Spleen (tissue), 11 donors: ENCODE results near the gene MYO7A. TPM values are rescaled to one million over a fixed set of nuclear protein-coding genes. Genes with fewer than 3 reads are reported as not detected.

ENCODE experiments used
- DNase-seq: peaks from one replicate; pipeline ENCODE4 v3.0.0-alpha.2; 2020
- H3K27ac ChIP-seq, 8 donors: fragments of 200-600 bp; sonication (generic) in 7 of 8; 1 replicate in 4 of 8; 2 replicates in 4 of 8; pipeline versions ENCODE4 v1.5.0 to v1.8.0; 2016 to 2021; ENCODE audit warnings: inconsistent platforms in 4 of 8, mild to moderate bottlenecking in 4 of 8, moderate library complexity in 1 of 8
- H3K27me3 ChIP-seq, 7 donors: fragments of 200-600 bp; sonication (generic) in 6 of 7; replicated peaks in 1 of 7; 1 replicate in 4 of 7; 2 replicates in 3 of 7; pipeline versions ENCODE4 v1.5.0 to v1.8.0; 2016 to 2021; ENCODE audit warnings: inconsistent platforms in 3 of 7, mild to moderate bottlenecking in 1 of 7
- H3K36me3 ChIP-seq, 6 donors: fragments of 200-600 bp; sonication (generic) in 5 of 6; 1 replicate in 4 of 6; 2 replicates in 2 of 6; pipeline versions ENCODE4 v1.5.0 to v1.8.0; 2016 to 2021; ENCODE audit warnings: inconsistent platforms in 2 of 6
- H3K4me1 ChIP-seq, 6 donors: fragments of 200-600 bp; sonication (generic) in 5 of 6; 1 replicate in 3 of 6; 2 replicates in 3 of 6; pipeline versions ENCODE4 v1.5.0 to v1.8.0; 2016 to 2021; ENCODE audit warnings: inconsistent platforms in 3 of 6
- H3K4me3 ChIP-seq, 8 donors: fragments of 200-600 bp; sonication (generic) in 7 of 8; 1 replicate in 4 of 8; 2 replicates in 4 of 8; pipeline versions ENCODE4 v1.5.0 to v1.8.0; 2016 to 2021; ENCODE audit warnings: inconsistent platforms in 4 of 8, mild to moderate bottlenecking in 4 of 8, moderate library complexity in 2 of 8
- H3K9me3 ChIP-seq, 8 donors: fragments of 200-600 bp; sonication (generic) in 7 of 8; 1 replicate in 4 of 8; 2 replicates in 4 of 8; pipeline versions ENCODE4 v1.5.0 to v1.8.0; 2016 to 2021; ENCODE audit warnings: inconsistent platforms in 4 of 8
- POLR2A ChIP-seq, 3 donors: fragments of 450-650 bp; IDR thresholded peaks; one replicate each; pipeline ENCODE4 v1.5.1; 2017; ENCODE audit warnings: antibody characterized with exemption in 3 of 3, mild to moderate bottlenecking in 1 of 3
- POLR2AphosphoS5 ChIP-seq, 3 donors: sonication (generic); formaldehyde crosslinking; IDR thresholded peaks; one replicate each; pipeline ENCODE4 v1.5.1; 2017; ENCODE audit warnings: antibody characterized with exemption in 3 of 3
- WGBS, 5 donors: extraction: QIAGEN DNeasy Blood & Tissue Kit in 3 of 5; methylation state at CpG; one replicate each; pipeline versions ENCODE4 v1.1.5 to v1.1.7; 2013 to 2018; 5-methylcytosine and 5-hydroxymethylcytosine counted together
- intact Hi-C: fragments of 100-400 bp; cut with DNase I; formaldehyde crosslinking; loops from one replicate; pipeline ENCODE4 v1.15.0; 2023; ENCODE audit warnings: low total_unique reads
- polyA plus RNA-seq, 3 donors: library from polyadenylated mRNA; stranded (reverse); fragments of 200-250 nt; gene quantifications; one replicate each; pipeline ENCODE4 v1.2.1, GENCODE V29; 2013
- total RNA-seq, 7 donors: library from RNA; depleted of rRNA in 3 of 7; stranded (reverse); fragments of >200 nt in 3 of 7; fragmentation: NEBNext Ultra II Directional in 4 of 7; extraction: Animal tissue kit (Norgen Biotek cat#: 25700) in 4 of 7; gene quantifications; one replicate each; pipeline versions ENCODE4 v1.1.0 to v1.2.1, GENCODE V29; 2016 to 2021
- TF ChIP-seq, protein P1 (sequence below), 11 experiments: fragments of 200-600 bp in 7 of 11; fragments of 450-650 bp in 4 of 11; sonication (generic) in 4 of 11; IDR thresholded peaks in 8 of 11; conservative IDR thresholded peaks in 3 of 11; 1 replicate in 7 of 11; 2 replicates in 4 of 11; pipeline versions ENCODE4 v1.4.0 to v1.8.0; 2016 to 2021; ENCODE audit warnings: antibody characterized with exemption in 11 of 11, inconsistent platforms in 4 of 11, mild to moderate bottlenecking in 1 of 11
- donor health status: healthy with polysubstance abuse.
- donor health status: DM: no; HTN: no; CAD: no; lungs with moderate emphysema.
- donor health status: DM: no; HTN: no; CAD: no.
- donor health status: Bipolar disorder and iron deficiency.
- donor health status: healthy.
- donor health status: DM: no; HTN: no; CAD: no.
- donor health status: DM: yes; HTN: yes; CAD: no.

Gene MYO7A
- total and polyA plus RNA-seq, 10 donors = 3.5 to 147 (median 33.0) TPM

DNA sequence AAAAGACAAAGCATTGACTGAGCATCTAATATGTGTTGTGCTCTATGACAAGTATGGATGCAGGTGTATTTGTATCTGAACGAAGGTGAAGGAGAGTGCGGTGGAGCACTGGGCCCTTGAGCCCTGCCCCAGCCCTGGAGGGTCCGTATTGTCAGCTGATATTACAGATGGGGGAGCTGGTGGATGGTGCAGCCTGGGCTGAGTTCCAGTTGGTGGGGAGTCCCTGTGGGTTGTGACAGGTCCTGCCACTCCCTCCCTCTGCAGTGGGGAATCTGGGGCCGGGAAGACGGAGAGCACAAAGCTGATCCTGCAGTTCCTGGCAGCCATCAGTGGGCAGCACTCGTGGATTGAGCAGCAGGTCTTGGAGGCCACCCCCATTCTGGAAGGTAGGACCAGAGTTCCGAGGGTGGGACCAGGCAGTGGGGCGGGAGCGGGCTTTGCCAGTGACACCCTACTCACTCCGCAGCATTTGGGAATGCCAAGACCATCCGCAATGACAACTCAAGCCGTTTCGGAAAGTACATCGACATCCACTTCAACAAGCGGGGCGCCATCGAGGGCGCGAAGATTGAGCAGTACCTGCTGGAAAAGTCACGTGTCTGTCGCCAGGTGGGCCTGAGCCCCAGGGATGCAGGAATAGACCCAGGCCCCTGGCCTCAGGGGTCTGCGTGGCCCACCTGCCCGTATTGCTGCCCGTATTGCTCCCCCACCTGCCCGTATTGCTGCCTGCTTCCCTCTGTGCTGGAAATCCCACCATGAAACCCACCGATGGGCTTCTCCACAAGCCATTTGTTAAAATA lies 28.6 kb downstream of the MYO7A start:
- no peak for DNase-seq
- H3K4me1 ChIP-seq = peaks cover 0 to 38% (median 27%) of the 10 kb centered on the region in 6 donors
- no peak overlapping the region for H3K27ac ChIP-seq
- no peak overlapping the region for H3K4me3 ChIP-seq
- TF ChIP-seq, protein P1, sequence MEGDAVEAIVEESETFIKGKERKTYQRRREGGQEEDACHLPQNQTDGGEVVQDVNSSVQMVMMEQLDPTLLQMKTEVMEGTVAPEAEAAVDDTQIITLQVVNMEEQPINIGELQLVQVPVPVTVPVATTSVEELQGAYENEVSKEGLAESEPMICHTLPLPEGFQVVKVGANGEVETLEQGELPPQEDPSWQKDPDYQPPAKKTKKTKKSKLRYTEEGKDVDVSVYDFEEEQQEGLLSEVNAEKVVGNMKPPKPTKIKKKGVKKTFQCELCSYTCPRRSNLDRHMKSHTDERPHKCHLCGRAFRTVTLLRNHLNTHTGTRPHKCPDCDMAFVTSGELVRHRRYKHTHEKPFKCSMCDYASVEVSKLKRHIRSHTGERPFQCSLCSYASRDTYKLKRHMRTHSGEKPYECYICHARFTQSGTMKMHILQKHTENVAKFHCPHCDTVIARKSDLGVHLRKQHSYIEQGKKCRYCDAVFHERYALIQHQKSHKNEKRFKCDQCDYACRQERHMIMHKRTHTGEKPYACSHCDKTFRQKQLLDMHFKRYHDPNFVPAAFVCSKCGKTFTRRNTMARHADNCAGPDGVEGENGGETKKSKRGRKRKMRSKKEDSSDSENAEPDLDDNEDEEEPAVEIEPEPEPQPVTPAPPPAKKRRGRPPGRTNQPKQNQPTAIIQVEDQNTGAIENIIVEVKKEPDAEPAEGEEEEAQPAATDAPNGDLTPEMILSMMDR (IDR thresholded peaks at IDR 0.05 in 8 of 11, conservative IDR thresholded peaks at IDR 0.05 in 3 of 11) = no peak
- TF ChIP-seq POLR2A (IDR thresholded peaks at IDR 0.05) = no peak
- no peak for TF ChIP-seq POLR2AphosphoS5 (IDR thresholded peaks at IDR 0.05)
- H3K36me3 ChIP-seq = no peaks in the 10 kb centered on the region
- 92 to 96% (median 96%) methylated on average over 14 to 26 of the region's 26 CpGs for WGBS, 5 donors
- intact Hi-C loops = no loop called here
- H3K27me3 ChIP-seq = peaks cover 0 to 8% (median 0%) of the 10 kb centered on the region in 7 donors
- H3K9me3 ChIP-seq = no peaks in the 10 kb centered on the region

GRCh38 chr11:77158041-77158695 lies 30.1 kb downstream of the MYO7A start:
- Histone ChIP-seq H3K27me3 (peaks cover 0 to 7% (median 0%) of the 10 kb centered on the region in 7 donors), H3K27ac (no peak overlapping the region), H3K4me3 (no peak overlapping the region), H3K9me3 (no peaks in the 10 kb centered on the region), H3K4me1 (peaks cover 0 to 22% (median 14%) of the 10 kb centered on the region in 6 donors), H3K36me3 (no peaks in the 10 kb centered on the region)
- TF ChIP-seq POLR2AphosphoS5 (IDR thresholded peaks at IDR 0.05) (no peak), POLR2A (IDR thresholded peaks at IDR 0.05) (no peak)
- TF ChIP-seq, protein P1 (IDR thresholded peaks at IDR 0.05 in 8 of 11, conservative IDR thresholded peaks at IDR 0.05 in 3 of 11) = no peak
- 82 to 94% (median 89%) methylated on average over 11 to 19 of the region's 19 CpGs for WGBS, 5 donors
- intact Hi-C loops = no loop called here
- no peak for DNase-seq

DNA sequence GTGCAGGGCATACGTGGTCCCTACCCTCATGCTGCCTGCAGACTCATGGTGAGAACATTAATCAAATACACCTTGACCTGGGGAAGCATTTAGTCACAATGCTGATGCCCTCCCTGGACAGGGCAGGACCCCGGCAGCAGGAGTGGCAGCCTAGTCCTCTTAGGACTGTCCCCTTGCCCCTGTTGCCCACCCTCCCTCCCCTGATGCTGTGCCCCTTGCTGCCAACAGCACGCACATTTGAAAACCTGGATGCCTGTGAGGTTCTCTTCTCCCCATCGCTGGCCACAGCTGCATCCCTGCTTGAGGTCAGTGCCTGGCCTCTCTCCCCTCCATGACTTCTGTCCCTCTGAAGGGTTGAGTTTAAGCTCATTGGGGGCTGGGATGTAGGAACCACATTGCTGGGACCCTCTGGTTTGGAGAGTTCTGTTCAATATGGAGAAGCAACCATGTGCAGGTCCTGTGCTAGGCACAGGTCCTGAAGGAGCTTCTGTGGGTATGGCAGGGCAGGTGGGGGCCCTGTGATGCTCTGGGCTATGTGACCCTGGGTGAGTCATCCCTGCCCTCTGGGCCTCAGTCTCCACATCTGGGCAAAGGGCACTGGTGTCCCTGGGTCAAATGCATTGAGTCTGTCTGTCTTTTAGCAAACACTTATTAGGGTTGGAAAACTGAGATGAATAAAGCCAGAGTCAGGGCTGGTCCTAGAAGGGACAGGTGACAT lies 31.3 kb downstream of the MYO7A start:
- 72 to 83% (median 77%) methylated on average over 3 to 4 of the region's 4 CpGs for WGBS, 5 donors
- no peaks in the 10 kb centered on the region for H3K9me3 ChIP-seq
- no peaks in the 10 kb centered on the region for H3K36me3 ChIP-seq
- no peak overlapping the region for H3K4me3 ChIP-seq
- TF ChIP-seq, protein P1 (IDR thresholded peaks at IDR 0.05 in 8 of 11, conservative IDR thresholded peaks at IDR 0.05 in 3 of 11) = no peak
- no peak for TF ChIP-seq POLR2AphosphoS5 (IDR thresholded peaks at IDR 0.05)
- no peak for TF ChIP-seq POLR2A (IDR thresholded peaks at IDR 0.05)
- intact Hi-C loops = no loop called here
- peaks cover 0 to 3% (median 0%) of the 10 kb centered on the region in 7 donors for H3K27me3 ChIP-seq
- peaks cover 0 to 10% (median 5%) of the 10 kb centered on the region in 6 donors for H3K4me1 ChIP-seq
- H3K27ac ChIP-seq = no peak overlapping the region
- no peak for DNase-seq
